Measurements from ENCODE around the gene TSPAN18.

DNA sequence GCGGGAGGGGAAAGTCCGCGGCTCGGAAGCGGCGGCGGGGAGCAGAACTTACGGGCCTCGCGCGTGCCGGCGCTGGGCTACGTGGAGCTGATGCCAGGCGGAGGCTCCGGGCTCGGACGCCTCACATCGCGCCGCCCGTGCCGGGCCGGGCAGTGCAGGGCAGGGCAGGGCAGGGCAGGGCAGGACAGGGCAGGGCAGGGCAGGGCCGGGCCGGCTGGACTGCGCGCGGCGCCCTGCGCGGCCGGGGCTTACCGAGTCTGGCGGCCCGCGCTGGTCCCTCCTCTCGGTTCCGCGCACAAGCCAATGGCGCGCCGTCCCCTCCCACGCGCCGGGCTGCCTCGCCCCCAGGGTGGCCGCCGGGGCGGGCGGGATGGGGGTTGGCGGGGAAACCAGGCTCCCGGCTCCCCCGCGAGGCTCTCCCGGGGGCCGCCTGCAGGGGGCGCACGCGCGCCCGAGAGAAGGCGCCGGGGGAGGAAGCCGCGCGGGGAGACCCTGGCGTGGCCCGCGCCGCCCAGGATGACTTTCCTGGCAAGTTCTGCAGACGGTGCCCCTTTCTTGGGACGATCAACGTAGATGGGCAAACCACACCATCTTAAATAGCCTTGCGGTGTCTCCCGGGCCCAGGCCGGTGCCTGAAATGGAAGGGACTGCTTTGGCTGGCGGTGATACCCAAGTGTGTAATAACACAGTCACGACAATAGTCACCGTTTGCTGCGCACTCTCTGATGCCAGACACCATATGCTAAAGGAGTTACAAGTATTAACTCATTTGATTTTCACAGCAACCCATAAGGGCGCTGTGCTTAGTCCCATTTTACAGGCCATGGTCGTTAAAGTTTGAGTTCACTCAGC lies 224.1 kb downstream of the TSPAN18 start, which contains the start of gene TP53I11:
- TF ChIP-seq, protein P1, sequence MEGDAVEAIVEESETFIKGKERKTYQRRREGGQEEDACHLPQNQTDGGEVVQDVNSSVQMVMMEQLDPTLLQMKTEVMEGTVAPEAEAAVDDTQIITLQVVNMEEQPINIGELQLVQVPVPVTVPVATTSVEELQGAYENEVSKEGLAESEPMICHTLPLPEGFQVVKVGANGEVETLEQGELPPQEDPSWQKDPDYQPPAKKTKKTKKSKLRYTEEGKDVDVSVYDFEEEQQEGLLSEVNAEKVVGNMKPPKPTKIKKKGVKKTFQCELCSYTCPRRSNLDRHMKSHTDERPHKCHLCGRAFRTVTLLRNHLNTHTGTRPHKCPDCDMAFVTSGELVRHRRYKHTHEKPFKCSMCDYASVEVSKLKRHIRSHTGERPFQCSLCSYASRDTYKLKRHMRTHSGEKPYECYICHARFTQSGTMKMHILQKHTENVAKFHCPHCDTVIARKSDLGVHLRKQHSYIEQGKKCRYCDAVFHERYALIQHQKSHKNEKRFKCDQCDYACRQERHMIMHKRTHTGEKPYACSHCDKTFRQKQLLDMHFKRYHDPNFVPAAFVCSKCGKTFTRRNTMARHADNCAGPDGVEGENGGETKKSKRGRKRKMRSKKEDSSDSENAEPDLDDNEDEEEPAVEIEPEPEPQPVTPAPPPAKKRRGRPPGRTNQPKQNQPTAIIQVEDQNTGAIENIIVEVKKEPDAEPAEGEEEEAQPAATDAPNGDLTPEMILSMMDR (IDR thresholded peaks at IDR 0.05) = peak in 2 of 3 donors; percentile 21 to 42
- TF ChIP-seq POLR2A (IDR thresholded peaks at IDR 0.05) (no peak), POLR2AphosphoS5 (IDR thresholded peaks at IDR 0.05) (no peak)

All from breast epithelium (tissue), 3 donors.